Lower lobe of right lung (tissue), 2 donors: Measurements from ENCODE around the gene BMPR1B. TPM values are rescaled to one million over a fixed set of nuclear protein-coding genes. Genes with fewer than 3 reads are reported as not detected.
A peak's percentile ranks its signal among the peaks of the same experiment; 100 is the strongest.

Experiments
- ATAC-seq, 2 donors: fragments of 200-7000 bp; cut with Tn5 transposase; one replicate each; pipeline ENCODE4 v1.9.1; 2020 to 2022; ENCODE audit warnings: mild to moderate bottlenecking in 2 of 2, moderate library complexity in 2 of 2
- DNase-seq: peaks from one replicate; pipeline ENCODE4 v3.0.0-alpha.2; 2020
- H3K27ac ChIP-seq: fragments of 200-600 bp; one replicate; pipeline ENCODE4 v1.8.0; 2022
- H3K27me3 ChIP-seq: fragments of 200-600 bp; one replicate; pipeline ENCODE4 v1.8.0; 2022; ENCODE audit warnings: low read depth
- H3K36me3 ChIP-seq: fragments of 200-600 bp; one replicate; pipeline ENCODE4 v1.8.0; 2022; ENCODE audit warnings: mild to moderate bottlenecking
- H3K4me1 ChIP-seq: fragments of 200-600 bp; one replicate; pipeline ENCODE4 v1.8.0; 2022
- H3K4me3 ChIP-seq: fragments of 200-600 bp; one replicate; pipeline ENCODE4 v1.8.0; 2022; ENCODE audit warnings: mild to moderate bottlenecking
- H3K9me3 ChIP-seq: fragments of 200-600 bp; one replicate; pipeline ENCODE4 v1.8.0; 2022
- CTCF ChIP-seq: fragments of 200-600 bp; IDR thresholded peaks from one replicate; pipeline ENCODE4 v1.8.0; 2022; ENCODE audit warnings: antibody characterized with exemption, mild to moderate bottlenecking
- intact Hi-C: fragments of 100-400 bp; cut with DNase I; formaldehyde crosslinking; loops from one replicate; pipeline ENCODE4 v1.11.0; 2022
- total RNA-seq: library from RNA; stranded (reverse); fragmentation: NEBNext Ultra II Directional; extraction: Animal tissue kit (Norgen Biotek cat#: 25700); gene quantifications from one replicate; pipeline ENCODE4 v1.2.1, GENCODE V29; 2021
- donor health status: DM: no; HTN: yes; CAD: no; lungs with severe emphysema.

BMPR1B gene
- total RNA-seq, 1 donor from 2014 or later, result 6.0 TPM

DNA sequence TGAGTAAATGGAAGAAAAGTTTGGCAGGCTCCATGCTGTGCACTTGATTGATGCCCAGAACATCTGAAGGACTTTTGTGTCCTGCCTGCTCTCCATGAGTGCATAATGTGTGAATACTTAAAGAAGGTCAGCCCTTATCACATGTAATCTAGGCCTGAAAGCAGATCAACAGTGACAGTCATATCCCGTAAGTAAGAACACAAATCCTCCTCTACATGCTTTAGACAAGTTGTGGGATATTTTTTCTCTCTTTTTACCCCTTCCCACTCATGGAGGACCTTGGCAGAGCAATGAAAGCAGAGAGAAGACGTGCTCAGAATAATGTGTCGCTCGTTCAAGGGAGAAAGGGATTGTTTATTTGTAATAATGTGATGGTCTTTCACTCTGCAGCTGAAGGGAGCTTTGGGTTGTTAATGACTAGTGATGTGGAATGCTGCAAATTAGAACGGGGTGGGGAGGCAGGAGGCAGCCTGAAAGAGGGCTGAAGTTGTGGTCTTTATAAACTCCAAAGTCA lies 286.6 kb downstream of the BMPR1B start:
- Histone ChIP-seq H3K4me1 (peaks cover 3% of the 10 kb centered on the region), H3K4me3 (no peak overlapping the region), H3K27me3 (no peaks in the 10 kb centered on the region), H3K9me3 (no peaks in the 10 kb centered on the region), H3K27ac (no peak overlapping the region), H3K36me3 (no peaks in the 10 kb centered on the region)
- no peak for ATAC-seq
- no peak for TF ChIP-seq CTCF
- intact Hi-C loops, result no loop called here
- DNase-seq, result no peak

DNA sequence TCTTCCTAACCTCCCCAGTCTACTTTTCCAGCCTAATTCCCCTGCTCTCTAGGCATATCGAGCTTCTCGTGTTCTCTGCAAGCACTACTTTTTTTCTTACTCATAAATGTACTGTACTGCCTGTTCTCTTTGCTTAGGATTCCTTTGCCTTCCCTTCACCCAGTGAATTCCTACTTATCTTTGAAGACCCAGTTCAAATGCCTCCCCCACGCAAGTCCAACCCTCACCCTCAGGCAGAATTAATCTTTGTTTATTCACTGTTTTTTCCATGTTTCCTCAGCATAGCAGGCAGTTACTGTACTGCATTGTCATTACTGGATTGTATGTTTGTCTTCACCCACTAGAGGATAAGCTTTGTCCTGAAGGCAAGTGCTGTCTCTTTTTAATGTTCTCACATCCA lies 287.7 kb downstream of the BMPR1B start:
- DNase-seq, result no peak
- H3K4me3 ChIP-seq, result no peak overlapping the region
- peak in 1 of 2 donors; percentile 9 for ATAC-seq
- no peak for TF ChIP-seq CTCF
- intact Hi-C loops, result no loop called here
- peaks cover 3% of the 10 kb centered on the region for H3K4me1 ChIP-seq
- no peak overlapping the region for H3K27ac ChIP-seq
- no peaks in the 10 kb centered on the region for H3K27me3 ChIP-seq
- H3K9me3 ChIP-seq, result no peaks in the 10 kb centered on the region
- no peaks in the 10 kb centered on the region for H3K36me3 ChIP-seq

- Histone ChIP-seq H3K27me3 (no peaks in the 10 kb centered on the region), H3K4me3 (no peak overlapping the region), H3K27ac (no peak overlapping the region), H3K9me3 (no peaks in the 10 kb centered on the region), H3K4me1 (peaks cover 3% of the 10 kb centered on the region), H3K36me3 (no peaks in the 10 kb centered on the region)
- intact Hi-C loops, result no loop called here
- ATAC-seq (no peak), DNase-seq (no peak)
- TF ChIP-seq CTCF, result no peak
Measured at GRCh38 chr4:95048296-95048695, 290.5 kb downstream of the BMPR1B start.

GRCh38 chr4:95049551-95050233 lies 291.9 kb downstream of the BMPR1B start:
- intact Hi-C loops, result no loop called here
- no peak overlapping the region for H3K4me3 ChIP-seq
- no peak for TF ChIP-seq CTCF
- DNase-seq, result no peak
- no peak for ATAC-seq
- H3K4me1 ChIP-seq, result no peaks in the 10 kb centered on the region
- H3K9me3 ChIP-seq, result no peaks in the 10 kb centered on the region
- no peaks in the 10 kb centered on the region for H3K27me3 ChIP-seq
- H3K27ac ChIP-seq, result no peak overlapping the region
- no peaks in the 10 kb centered on the region for H3K36me3 ChIP-seq

DNA sequence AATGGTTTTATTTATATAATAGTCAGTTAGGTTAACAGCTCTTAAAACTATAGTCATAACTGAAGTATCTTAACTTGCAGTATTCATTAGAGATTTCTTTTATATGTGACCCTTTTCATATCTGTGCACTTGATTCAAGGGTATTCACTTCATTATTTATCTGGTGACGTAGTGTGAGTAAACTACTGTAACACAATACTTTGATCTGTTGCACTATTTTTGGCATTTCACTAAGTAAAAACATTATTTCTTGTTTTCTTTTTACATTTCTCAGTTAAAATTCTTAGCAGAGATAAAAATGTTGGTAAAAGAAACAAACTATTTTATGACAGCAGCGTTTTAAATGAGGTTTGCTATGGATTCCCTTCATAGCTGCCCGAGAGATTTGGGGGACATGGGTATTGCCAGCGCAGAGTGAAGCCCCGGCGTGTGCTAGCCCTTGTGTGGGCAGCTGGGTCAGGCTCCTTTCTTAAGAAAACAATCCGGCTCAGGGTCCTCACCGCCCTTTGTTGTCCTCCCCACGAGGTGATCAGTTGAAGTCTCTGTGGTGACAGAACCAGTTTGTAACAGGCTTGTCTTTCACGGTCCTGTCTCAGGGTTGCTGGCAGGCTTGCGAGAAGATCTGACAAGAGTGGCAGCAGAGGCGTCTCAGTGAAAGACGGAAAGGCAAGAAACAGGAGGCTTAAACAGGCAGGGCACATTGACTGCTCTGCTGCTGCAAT lies 293.4 kb downstream of the BMPR1B start:
- Histone ChIP-seq H3K9me3 (no peaks in the 10 kb centered on the region), H3K4me1 (no peaks in the 10 kb centered on the region), H3K27me3 (no peaks in the 10 kb centered on the region), H3K4me3 (no peak overlapping the region), H3K27ac (no peak overlapping the region), H3K36me3 (no peaks in the 10 kb centered on the region)
- intact Hi-C loops, result no loop called here
- no peak for ATAC-seq
- DNase-seq, result no peak
- TF ChIP-seq CTCF, result no peak
